ENCODE measurements around the gene TUBB4B. TPM values are rescaled to one million over a fixed set of nuclear protein-coding genes. Genes with fewer than 3 reads are reported as not detected.

TUBB4B gene
- total RNA-seq = 100 to 1,000 TPM; 181 to 757 (median 487) TPM

- intact Hi-C loops (cut with DNase I) = no loop called here
- H3K4me1 ChIP-seq = peaks cover 22 to 52% of the 10 kb centered on the region in 2 donors
- peaks cover 16 to 18% of the 10 kb centered on the region in 2 donors for H3K36me3 ChIP-seq
- H3K9me3 ChIP-seq = no peaks in the 10 kb centered on the region
- DNase-seq = peak; percentile 99 to 100
- peak within 1 kb of the TSS; percentile 71 to 83 (median 72) for H3K4me3 ChIP-seq (replicated peaks in 1 of 3)
- peak; percentile 99 to 100 for TF ChIP-seq POLR2A (IDR thresholded peaks at IDR 0.05)
- TF ChIP-seq, protein P1, sequence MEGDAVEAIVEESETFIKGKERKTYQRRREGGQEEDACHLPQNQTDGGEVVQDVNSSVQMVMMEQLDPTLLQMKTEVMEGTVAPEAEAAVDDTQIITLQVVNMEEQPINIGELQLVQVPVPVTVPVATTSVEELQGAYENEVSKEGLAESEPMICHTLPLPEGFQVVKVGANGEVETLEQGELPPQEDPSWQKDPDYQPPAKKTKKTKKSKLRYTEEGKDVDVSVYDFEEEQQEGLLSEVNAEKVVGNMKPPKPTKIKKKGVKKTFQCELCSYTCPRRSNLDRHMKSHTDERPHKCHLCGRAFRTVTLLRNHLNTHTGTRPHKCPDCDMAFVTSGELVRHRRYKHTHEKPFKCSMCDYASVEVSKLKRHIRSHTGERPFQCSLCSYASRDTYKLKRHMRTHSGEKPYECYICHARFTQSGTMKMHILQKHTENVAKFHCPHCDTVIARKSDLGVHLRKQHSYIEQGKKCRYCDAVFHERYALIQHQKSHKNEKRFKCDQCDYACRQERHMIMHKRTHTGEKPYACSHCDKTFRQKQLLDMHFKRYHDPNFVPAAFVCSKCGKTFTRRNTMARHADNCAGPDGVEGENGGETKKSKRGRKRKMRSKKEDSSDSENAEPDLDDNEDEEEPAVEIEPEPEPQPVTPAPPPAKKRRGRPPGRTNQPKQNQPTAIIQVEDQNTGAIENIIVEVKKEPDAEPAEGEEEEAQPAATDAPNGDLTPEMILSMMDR (IDR thresholded peaks at IDR 0.05) = peak in 1 of 6 experiments; percentile 15
- WGBS, 2 donors = 0 to 1% methylated on average over 23 to 44 of the region's 67 CpGs
- no peaks in the 10 kb centered on the region for H3K27me3 ChIP-seq
- H3K27ac ChIP-seq = peak within 1 kb of the TSS; percentile 91 to 97 (median 94)
Measured at GRCh38 chr9:137240841-137241489, at the start of gene TUBB4B. TUBB4B (plus strand) TSS chr9:137241287; CDS start chr9:137241361, 74 bp downstream.

DNA sequence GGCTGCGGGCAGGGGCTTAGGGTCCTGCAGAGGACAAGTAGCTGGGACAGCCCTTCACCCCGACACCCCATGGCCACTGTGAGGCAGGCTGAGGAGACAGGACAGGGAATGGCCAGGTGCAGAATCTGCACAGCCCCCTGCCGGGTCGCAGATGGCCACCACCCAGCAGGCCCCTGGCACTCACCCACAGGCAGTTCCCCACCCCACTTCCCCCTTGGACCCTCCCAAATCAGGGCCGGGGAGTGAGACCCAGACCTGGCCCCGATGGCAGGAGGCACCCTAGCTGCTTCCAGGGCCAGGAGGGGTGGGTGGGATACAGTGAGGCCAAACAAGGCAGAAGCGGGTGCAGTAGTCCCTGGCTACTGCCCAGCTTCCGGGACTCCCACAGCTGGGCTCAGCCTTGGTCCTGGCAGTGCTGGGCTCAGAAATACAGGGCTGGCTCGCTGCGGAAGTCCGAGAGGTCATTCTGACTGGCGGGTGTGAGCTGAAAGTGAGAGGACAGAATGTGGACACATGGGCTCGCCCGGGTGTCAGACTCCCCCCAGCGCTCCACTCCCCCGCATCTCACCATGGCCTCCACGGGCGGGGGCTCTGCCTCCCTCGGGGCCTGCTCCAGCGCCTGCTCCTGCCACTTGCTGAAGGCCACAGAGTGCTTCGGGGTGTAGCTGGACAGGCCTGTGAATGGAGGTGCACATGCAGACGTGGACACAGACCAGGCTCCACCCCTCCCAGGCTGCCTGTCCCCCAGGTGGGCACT, 49.2 kb upstream of the TUBB4B start:
- Histone ChIP-seq H3K4me3 (replicated peaks in 1 of 3) (no peak overlapping the region), H3K27ac (no peak overlapping the region), H3K36me3 (peaks cover 8 to 10% of the 10 kb centered on the region in 2 donors), H3K9me3 (no peaks in the 10 kb centered on the region), H3K27me3 (no peaks in the 10 kb centered on the region), H3K4me1 (peaks cover 24 to 26% of the 10 kb centered on the region in 2 donors)
- intact Hi-C loops (cut with DNase I) = no loop called here
- WGBS, 2 donors = 85 to 91% methylated on average over 14 to 16 of the region's 22 CpGs
- DNase-seq = no peak
- TF ChIP-seq, protein P1 (IDR thresholded peaks at IDR 0.05) = no peak
- TF ChIP-seq POLR2A (IDR thresholded peaks at IDR 0.05) = no peak

DNA sequence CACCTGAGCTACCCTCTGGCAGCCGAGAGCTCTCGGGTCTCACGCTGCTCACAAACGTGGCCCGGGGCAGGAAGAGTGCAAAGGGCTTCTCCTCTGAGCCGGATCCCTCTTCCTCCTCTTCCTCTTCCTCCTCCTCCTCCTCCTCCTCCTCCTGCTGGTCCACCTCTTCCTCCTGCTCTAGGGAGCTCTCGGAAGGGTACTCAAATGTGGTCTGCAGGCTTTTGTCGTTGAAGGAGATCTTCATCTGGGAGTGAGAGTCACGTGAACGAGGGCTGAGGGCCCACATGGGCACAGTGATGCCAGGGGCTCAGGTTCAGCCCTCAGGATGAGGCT, 48.7 kb upstream of the TUBB4B start:
- Histone ChIP-seq H3K9me3 (no peaks in the 10 kb centered on the region), H3K27ac (no peak overlapping the region), H3K36me3 (peaks cover 8 to 10% of the 10 kb centered on the region in 2 donors), H3K4me1 (peaks cover 18 to 23% of the 10 kb centered on the region in 2 donors), H3K4me3 (replicated peaks in 1 of 3) (no peak overlapping the region), H3K27me3 (no peaks in the 10 kb centered on the region)
- intact Hi-C loops (cut with DNase I) = no loop called here
- TF ChIP-seq POLR2A (IDR thresholded peaks at IDR 0.05) = no peak
- TF ChIP-seq, protein P1 (IDR thresholded peaks at IDR 0.05) = no peak
- DNase-seq = no peak
- WGBS, 2 donors = 84% methylated on average over 7 to 10 of the region's 10 CpGs

DNA sequence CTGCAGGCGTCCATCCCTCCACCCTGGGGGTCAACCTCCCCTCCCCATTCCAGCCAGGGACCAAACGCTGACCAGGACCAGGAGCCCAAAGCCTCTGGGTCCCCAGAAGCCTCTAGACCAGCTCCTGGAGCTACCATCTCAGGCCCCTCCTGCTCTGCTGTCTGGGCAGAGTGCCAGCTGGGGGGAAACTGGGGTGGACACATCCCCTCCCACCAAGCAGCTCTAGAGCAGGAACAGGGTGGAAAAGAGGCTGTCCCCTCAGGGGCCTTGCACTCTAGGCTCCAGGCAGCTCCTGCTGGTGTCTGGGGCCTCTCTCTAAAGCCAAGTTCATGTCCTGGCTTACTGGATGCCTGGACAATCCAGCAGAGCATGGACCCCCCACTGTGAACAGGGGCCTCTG, 48.2 kb upstream of the TUBB4B start:
- Histone ChIP-seq H3K4me1 (peaks cover 14 to 23% of the 10 kb centered on the region in 2 donors), H3K36me3 (peaks cover 8 to 10% of the 10 kb centered on the region in 2 donors), H3K4me3 (replicated peaks in 1 of 3) (no peak overlapping the region), H3K27me3 (no peaks in the 10 kb centered on the region), H3K9me3 (no peaks in the 10 kb centered on the region), H3K27ac (no peak overlapping the region)
- intact Hi-C loops (cut with DNase I) = no loop called here
- WGBS, 2 donors = no CpG with 5 or more reads among the region's 2 CpGs
- TF ChIP-seq POLR2A (IDR thresholded peaks at IDR 0.05) = no peak
- TF ChIP-seq, protein P1 (IDR thresholded peaks at IDR 0.05) = no peak
- DNase-seq = no peak

GRCh38 chr9:137193771-137194170, 47.3 kb upstream of the TUBB4B start:
- no peak overlapping the region for H3K27ac ChIP-seq
- intact Hi-C loops (cut with DNase I) = no loop called here
- no peak for DNase-seq
- H3K4me1 ChIP-seq = peaks cover 22 to 32% of the 10 kb centered on the region in 2 donors
- H3K27me3 ChIP-seq = no peaks in the 10 kb centered on the region
- peaks cover 8 to 10% of the 10 kb centered on the region in 2 donors for H3K36me3 ChIP-seq
- 79 to 86% methylated on average over 7 to 10 of the region's 14 CpGs for WGBS, 2 donors
- no peak overlapping the region for H3K4me3 ChIP-seq (replicated peaks in 1 of 3)
- TF ChIP-seq POLR2A (IDR thresholded peaks at IDR 0.05) = no peak
- TF ChIP-seq, protein P1 (IDR thresholded peaks at IDR 0.05) = no peak
- H3K9me3 ChIP-seq = no peaks in the 10 kb centered on the region

All from thyroid gland (tissue), 4 donors.